Common myeloid progenitor, CD34-positive (primary cell): Measurements from ENCODE around the gene PCP4.

ENCODE experiments used
- CTCF ChIA-PET: fragments of 350-600 bp; sonication (Branson Sonifier 250); formaldehyde crosslinking; loops from one replicate; lab custom pipeline; 2021; ENCODE audit warnings: antibody characterized with exemption; lab: Charles Lee
- POLR2A ChIA-PET: fragments of 350-600 bp; sonication (Branson Sonifier 250); formaldehyde crosslinking; loops from one replicate; lab custom pipeline; 2021; ENCODE audit warnings: antibody characterized with exemption; lab: Charles Lee
- DNase-seq, 3 donors: peaks; one replicate each; pipeline versions ENCODE4 v3.0.0 to v3.0.0-alpha.2; 2013
- H3K27ac ChIP-seq, 2 experiments: 1 replicate in 1 of 2; 2 replicates in 1 of 2; pipeline ENCODE4 v1.7.0; 2013; ENCODE audit warnings: inconsistent platforms in 2 of 2, low read length in 2 of 2, mild to moderate bottlenecking in 2 of 2, low read depth in 1 of 2, moderate library complexity in 1 of 2; ENCODE audit not compliant: severe bottlenecking in 2 of 2, insufficient read depth in 1 of 2, poor library complexity in 1 of 2
- H3K27me3 ChIP-seq, 5 experiments: replicated peaks in 2 of 5; 1 replicate in 3 of 5; 2 replicates in 2 of 5; pipeline versions ENCODE4 v1.6.1 to v1.7.0; 2013; ENCODE audit warnings: low read length in 4 of 5, mild to moderate bottlenecking in 2 of 5, moderate library complexity in 2 of 5, inconsistent platforms in 1 of 5; ENCODE audit not compliant: insufficient read depth in 5 of 5, control insufficient read depth in 4 of 5
- H3K36me3 ChIP-seq, 4 experiments: 1 replicate in 2 of 4; 2 replicates in 2 of 4; pipeline versions ENCODE4 v1.6.1 to v1.7.0; 2013; ENCODE audit warnings: low read length in 3 of 4, control low read depth in 1 of 4, mild to moderate bottlenecking in 1 of 4; ENCODE audit not compliant: control insufficient read depth in 4 of 4, insufficient read depth in 4 of 4
- H3K4me1 ChIP-seq, 4 experiments: 1 replicate in 3 of 4; 2 replicates in 1 of 4; pipeline versions ENCODE4 v1.6.1 to v1.7.1; 2013; ENCODE audit warnings: low read length in 3 of 4, mild to moderate bottlenecking in 3 of 4, control low read depth in 1 of 4, inconsistent platforms in 1 of 4, moderate library complexity in 1 of 4; ENCODE audit not compliant: control insufficient read depth in 4 of 4, insufficient read depth in 4 of 4; ENCODE audit errors: control extremely low read depth in 1 of 4
- H3K4me3 ChIP-seq, 7 experiments: 1 replicate in 4 of 7; 2 replicates in 3 of 7; pipeline versions ENCODE4 v1.5.1 to v1.7.0; 2013; ENCODE audit warnings: mild to moderate bottlenecking in 7 of 7, low read length in 6 of 7, moderate library complexity in 6 of 7, inconsistent platforms in 2 of 7, low read depth in 2 of 7, control low read depth in 1 of 7; ENCODE audit not compliant: insufficient read depth in 4 of 7, control insufficient read depth in 1 of 7; ENCODE audit errors: extremely low read depth in 1 of 7
- H3K9me3 ChIP-seq, 5 experiments: 1 replicate in 4 of 5; 2 replicates in 1 of 5; pipeline versions ENCODE4 v1.6.1 to v1.7.1; 2013; ENCODE audit warnings: low read length in 4 of 5, mild to moderate bottlenecking in 2 of 5, inconsistent platforms in 1 of 5, low read depth in 1 of 5, moderate library complexity in 1 of 5; ENCODE audit not compliant: control insufficient read depth in 4 of 5, insufficient read depth in 2 of 5; ENCODE audit errors: control extremely low read depth in 1 of 5
- WGBS: methylation state at CpG from one replicate; pipeline ENCODE4 v1.1.5; 2013; ENCODE audit not compliant: insufficient coverage; 5-methylcytosine and 5-hydroxymethylcytosine counted together

The PCP4 gene

DNA sequence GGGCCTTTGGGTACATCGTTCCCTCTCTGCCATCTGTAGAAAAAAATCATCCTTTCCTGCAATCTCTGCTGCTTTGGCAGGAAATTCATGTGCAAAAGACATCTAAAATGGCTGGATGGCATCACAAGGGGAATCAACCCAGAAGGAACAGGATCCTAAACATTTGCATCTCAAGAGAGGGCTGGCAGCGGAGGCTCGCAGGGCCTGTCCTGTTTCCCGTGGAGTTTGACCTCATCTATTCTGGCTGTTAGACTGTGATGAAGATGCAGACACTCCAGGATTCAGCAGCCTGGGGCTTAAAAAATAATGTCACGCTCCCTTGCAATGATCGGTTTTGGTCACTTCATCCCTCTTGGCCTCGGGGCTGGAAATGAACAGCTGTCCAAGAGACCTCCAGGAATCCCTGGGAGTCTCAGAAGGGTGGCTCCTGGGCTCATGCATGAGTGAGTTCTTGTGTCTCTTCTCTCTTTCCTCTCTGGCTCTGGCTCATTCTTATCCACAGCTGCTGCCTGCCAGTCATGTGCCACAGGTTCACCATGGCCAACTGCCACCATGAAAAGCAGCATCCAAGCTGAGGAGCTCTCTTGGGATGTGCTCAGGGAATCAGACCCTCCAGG lies 16.1 kb upstream of the PCP4 start:
- Histone ChIP-seq H3K27ac (no peak overlapping the region), H3K4me3 (no peak overlapping the region), H3K36me3 (no peaks in the 10 kb centered on the region), H3K4me1 (no peaks in the 10 kb centered on the region), H3K27me3 (peaks cover 0 to 6% (median 0%) of the 10 kb centered on the region in 5 experiments), H3K9me3 (no peaks in the 10 kb centered on the region)
- WGBS, result 93% methylated on average over 6 of the region's 7 CpGs
- POLR2A ChIA-PET, result no interaction called here
- CTCF ChIA-PET, result no interaction called here
- DNase-seq, result no peak

DNA sequence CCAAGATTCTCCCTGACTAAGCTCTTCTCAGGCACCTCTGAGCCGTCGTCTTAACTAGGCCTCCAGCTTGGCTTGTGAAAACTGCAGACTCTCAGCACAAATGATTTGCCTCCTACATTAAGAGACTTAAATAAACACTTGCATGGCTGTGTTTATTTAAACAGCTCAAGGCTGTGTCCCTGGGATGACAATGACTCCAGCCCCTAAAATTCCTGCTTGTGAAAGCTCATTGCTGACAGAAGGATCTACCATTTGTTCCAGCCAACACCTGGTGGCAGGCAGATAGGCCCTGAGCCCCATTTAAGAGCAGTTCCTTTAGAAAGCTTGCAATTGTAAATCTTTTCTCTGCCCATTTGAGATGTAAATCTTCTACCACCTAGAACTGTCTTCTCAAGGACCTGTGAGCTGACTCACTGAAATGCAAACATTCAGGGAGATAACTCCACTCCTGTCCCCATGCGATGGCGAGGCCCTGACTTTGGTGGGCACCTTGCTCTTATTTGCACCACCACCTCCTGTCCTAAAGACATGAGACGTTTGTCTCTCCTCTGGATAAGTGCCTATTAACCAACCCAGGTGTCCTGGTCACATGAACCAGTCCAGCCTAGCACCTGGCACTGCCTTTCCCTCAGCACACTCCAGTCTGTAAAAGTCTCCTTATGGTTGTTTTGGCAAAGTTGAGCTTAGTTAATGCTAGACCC lies 15.1 kb upstream of the PCP4 start:
- Histone ChIP-seq H3K36me3 (no peaks in the 10 kb centered on the region), H3K27me3 (peaks cover 0 to 6% (median 0%) of the 10 kb centered on the region in 5 experiments), H3K27ac (no peak overlapping the region), H3K4me3 (no peak overlapping the region), H3K9me3 (no peaks in the 10 kb centered on the region), H3K4me1 (no peaks in the 10 kb centered on the region)
- ChIA-PET POLR2A (no interaction called here), CTCF (interaction anchor here (1.2 kb wide), 1 partner anchor 269 kb away, joined by 3 read pairs; no protein-coding TSS in a partner anchor)
- DNase-seq, result no peak
- 50% methylated on average over 5 of the region's 5 CpGs for WGBS

DNA sequence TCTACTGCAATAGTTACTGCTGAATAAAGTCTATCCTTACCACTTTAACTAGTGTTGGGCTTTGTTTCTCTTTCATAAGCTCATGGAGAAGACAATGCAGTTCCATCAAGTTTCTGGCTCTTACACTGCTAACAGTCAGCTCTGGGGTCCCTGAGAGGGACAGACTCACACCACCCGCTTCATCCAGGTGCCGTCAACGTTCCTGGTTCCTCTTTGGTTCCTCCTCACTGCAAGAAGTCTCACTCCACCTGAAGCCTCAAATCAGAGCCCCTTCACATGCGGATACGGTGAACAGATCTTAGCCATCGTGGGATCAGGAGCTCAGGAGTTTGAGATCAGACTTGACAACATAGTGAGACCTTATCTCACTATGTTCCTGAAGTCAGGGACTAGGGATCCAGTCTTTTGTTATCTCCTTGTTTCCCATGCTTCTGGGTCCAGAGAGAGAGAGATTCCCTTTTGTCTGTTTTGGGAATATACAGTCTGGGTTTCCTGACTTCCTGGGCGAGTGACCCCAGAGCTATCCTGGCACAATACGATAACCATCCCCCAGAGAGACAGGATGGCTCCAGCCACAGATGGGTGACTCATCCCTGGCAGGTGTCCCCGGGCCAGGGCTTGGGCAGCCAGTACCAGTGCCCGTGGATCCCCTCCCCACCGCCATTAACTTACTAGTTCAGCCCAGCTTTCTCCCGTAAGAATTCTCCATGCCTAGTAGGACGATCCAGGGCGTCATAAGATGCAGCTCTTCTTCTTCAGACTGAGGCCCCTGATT lies 14.3 kb upstream of the PCP4 start:
- WGBS, result 93% methylated on average over 13 of the region's 14 CpGs
- no peak overlapping the region for H3K4me3 ChIP-seq
- ChIA-PET POLR2A (no interaction called here), CTCF (interaction anchor here (1.2 kb wide), 1 partner anchor 268 kb away, joined by 3 read pairs; no protein-coding TSS in a partner anchor)
- H3K27ac ChIP-seq, result no peak overlapping the region
- DNase-seq, result no peak
- no peaks in the 10 kb centered on the region for H3K36me3 ChIP-seq
- H3K4me1 ChIP-seq, result no peaks in the 10 kb centered on the region
- peaks cover 0 to 6% (median 0%) of the 10 kb centered on the region in 5 experiments for H3K27me3 ChIP-seq
- H3K9me3 ChIP-seq, result no peaks in the 10 kb centered on the region

DNA sequence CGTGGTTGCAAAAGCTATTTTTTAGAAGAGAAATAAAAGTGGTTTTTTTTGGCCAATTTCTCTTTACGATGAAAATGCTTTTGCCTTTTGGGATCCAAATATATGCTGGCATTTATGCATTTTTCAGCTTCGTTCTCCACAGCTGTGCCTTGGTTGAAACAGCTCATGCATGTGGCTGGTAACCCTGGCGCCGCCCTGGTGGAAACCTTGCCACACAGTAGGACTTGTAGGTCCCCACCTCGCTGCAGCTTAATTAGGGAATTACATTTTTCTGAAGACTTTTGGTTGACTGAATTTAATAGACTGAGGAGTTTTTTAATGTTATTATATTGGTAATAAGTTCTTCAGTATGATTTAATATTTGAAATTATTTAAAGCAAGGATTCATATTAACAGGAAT lies 12.7 kb upstream of the PCP4 start:
- no peaks in the 10 kb centered on the region for H3K36me3 ChIP-seq
- H3K4me3 ChIP-seq, result no peak overlapping the region
- WGBS, result 87% methylated on average over 6 of the region's 6 CpGs
- H3K9me3 ChIP-seq, result no peaks in the 10 kb centered on the region
- peaks cover 0 to 4% (median 0%) of the 10 kb centered on the region in 5 experiments for H3K27me3 ChIP-seq
- H3K4me1 ChIP-seq, result no peaks in the 10 kb centered on the region
- DNase-seq, result no peak
- H3K27ac ChIP-seq, result no peak overlapping the region
- ChIA-PET POLR2A (no interaction called here), CTCF (no interaction called here)

DNA sequence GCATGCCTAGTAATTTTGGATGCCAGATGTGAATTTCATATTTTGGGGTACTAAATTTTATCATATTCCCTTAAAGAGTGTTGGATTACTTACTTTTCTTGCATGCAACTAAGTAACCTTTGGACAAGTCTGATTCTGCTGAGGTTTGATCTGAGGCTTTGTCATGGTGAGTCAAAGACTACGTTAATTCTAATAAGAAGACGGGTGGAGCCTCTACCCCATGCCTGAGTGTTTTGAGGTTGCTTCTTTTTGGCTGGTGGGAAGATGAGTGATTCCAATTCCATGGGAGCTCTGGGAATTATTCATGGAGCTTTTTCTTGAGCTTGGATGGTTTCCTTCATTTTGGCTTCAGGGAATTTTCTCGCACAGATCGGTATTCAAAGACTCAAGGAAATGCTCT lies 11.6 kb upstream of the PCP4 start:
- Histone ChIP-seq H3K27me3 (peaks cover 0 to 4% (median 0%) of the 10 kb centered on the region in 5 experiments), H3K27ac (no peak overlapping the region), H3K4me3 (no peak overlapping the region), H3K9me3 (no peaks in the 10 kb centered on the region), H3K36me3 (no peaks in the 10 kb centered on the region), H3K4me1 (no peaks in the 10 kb centered on the region)
- POLR2A ChIA-PET, result no interaction called here
- WGBS, result 96% methylated on average over 2 of the region's 4 CpGs
- DNase-seq, result no peak
- CTCF ChIA-PET, result no interaction called here

DNA sequence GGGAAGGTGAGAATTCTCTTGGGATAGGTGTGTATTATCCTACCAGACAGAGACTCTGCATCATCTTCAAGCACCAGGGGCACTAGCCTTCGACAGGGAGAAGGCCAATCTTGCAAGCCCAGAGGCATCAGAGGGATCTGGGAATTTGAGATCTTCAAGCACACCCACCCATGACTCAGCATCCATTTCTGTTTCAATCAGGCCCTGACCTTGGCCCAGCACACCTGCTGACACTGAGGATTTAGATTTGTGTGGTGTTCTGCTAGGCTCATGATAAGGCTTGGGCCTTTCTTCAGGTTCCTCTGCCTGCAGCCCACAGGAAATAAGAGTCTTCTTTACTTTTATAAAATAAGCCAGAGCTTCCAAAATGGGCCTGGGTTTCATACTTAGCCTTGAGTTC lies 6.6 kb upstream of the PCP4 start:
- Histone ChIP-seq H3K9me3 (no peaks in the 10 kb centered on the region), H3K4me3 (no peak overlapping the region), H3K4me1 (no peaks in the 10 kb centered on the region), H3K27ac (no peak overlapping the region), H3K27me3 (peaks cover 0 to 12% (median 0%) of the 10 kb centered on the region in 5 experiments), H3K36me3 (no peaks in the 10 kb centered on the region)
- WGBS, result no CpG with 5 or more reads among the region's 1 CpG
- DNase-seq, result no peak
- ChIA-PET CTCF (no interaction called here), POLR2A (interaction anchor here (0.6 kb wide), 1 partner anchor 105 kb away, joined by 4 read pairs; no protein-coding TSS in a partner anchor)

DNA sequence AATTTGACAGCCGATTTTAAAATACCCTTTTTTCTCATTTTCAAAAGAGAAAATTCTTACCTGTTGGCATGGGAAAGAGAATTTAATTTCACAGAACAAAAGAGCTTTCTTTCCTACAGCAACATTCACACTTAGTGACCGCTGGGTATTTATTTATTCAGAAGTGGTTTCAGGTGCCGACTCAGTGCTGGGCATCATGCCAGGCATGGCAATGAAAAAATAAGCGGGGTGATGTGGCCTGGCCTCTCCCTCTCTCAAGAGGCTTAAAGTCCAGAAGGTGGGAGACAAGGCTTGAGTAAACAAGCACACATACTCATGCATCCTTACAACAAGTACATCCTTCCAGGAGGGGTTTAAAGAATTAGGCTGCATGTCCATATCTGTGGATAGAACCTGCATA lies 4.1 kb upstream of the PCP4 start:
- Histone ChIP-seq H3K27me3 (peaks cover 0 to 18% (median 8%) of the 10 kb centered on the region in 5 experiments), H3K4me1 (no peaks in the 10 kb centered on the region), H3K9me3 (no peaks in the 10 kb centered on the region), H3K27ac (no peak overlapping the region), H3K36me3 (no peaks in the 10 kb centered on the region), H3K4me3 (no peak overlapping the region)
- POLR2A ChIA-PET, result no interaction called here
- CTCF ChIA-PET, result no interaction called here
- no peak for DNase-seq
- WGBS, result 67% methylated on average over 2 of the region's 4 CpGs
